ENCODE data around the gene CFAP58. TPM values are rescaled to one million over a fixed set of nuclear protein-coding genes. Genes with fewer than 3 reads are reported as not detected.

Gene CFAP58
- total RNA-seq, 1 donor from 2014 or later: 0.53 TPM

DNA sequence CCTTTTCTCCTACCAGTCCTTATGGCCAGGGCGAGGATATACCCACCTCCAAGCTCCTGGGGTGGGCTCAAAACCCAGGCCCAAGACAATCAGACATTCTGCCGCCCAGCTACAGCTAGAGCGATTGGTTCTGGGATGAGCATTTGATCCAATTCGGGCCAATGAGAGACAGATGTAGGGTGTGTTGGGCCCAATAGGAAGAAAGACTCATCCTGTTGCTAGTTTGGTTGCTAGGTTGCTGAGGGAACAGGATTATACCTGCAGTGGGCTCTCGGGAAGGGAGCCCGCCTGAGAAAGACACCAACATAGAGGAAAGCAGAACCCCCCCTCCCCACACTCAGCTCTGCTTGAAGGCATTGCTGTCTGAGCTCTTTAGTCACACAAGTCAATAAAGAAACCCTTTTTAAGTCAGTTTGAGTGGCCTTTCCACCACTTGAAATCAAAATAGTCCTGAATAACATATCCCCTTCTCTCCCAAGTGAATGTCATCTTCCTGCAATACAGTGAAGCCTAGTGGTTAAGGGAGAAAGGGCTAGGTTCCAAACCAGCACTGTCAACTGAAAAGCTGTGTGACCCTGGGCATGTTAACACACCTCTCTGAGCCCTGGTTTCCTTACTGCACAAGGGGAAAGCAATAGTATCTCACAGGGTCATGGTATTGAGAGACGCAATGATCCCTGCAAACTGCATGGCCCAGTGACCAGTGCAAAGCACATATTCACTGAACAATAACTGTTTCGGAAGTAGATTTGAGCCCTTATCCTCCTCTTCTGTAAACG lies 37.1 kb upstream of the CFAP58 start:
- FAIRE-seq: no peak
- DNase-seq (ENCODE audit: low read depth): no peak
- Histone ChIP-seq H3K4me3 (ENCODE audit: low read depth, low read length) (no peak overlapping the region), H3K27me3 (ENCODE audit: control insufficient read depth, insufficient read depth, low read length) (no peaks in the 10 kb centered on the region), H3K36me3 (ENCODE audit: control insufficient read depth, insufficient read depth, low read length) (peaks cover 25% of the 10 kb centered on the region)
- TF ChIP-seq, protein P1, sequence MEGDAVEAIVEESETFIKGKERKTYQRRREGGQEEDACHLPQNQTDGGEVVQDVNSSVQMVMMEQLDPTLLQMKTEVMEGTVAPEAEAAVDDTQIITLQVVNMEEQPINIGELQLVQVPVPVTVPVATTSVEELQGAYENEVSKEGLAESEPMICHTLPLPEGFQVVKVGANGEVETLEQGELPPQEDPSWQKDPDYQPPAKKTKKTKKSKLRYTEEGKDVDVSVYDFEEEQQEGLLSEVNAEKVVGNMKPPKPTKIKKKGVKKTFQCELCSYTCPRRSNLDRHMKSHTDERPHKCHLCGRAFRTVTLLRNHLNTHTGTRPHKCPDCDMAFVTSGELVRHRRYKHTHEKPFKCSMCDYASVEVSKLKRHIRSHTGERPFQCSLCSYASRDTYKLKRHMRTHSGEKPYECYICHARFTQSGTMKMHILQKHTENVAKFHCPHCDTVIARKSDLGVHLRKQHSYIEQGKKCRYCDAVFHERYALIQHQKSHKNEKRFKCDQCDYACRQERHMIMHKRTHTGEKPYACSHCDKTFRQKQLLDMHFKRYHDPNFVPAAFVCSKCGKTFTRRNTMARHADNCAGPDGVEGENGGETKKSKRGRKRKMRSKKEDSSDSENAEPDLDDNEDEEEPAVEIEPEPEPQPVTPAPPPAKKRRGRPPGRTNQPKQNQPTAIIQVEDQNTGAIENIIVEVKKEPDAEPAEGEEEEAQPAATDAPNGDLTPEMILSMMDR (IDR thresholded peaks at IDR 0.05; ENCODE audit: insufficient read depth, low read length, severe bottlenecking): no peak

- Histone ChIP-seq H3K27me3 (ENCODE audit: control insufficient read depth, insufficient read depth, low read length) (no peaks in the 10 kb centered on the region), H3K4me3 (ENCODE audit: low read depth, low read length) (no peak overlapping the region), H3K36me3 (ENCODE audit: control insufficient read depth, insufficient read depth, low read length) (peaks cover 26% of the 10 kb centered on the region)
- FAIRE-seq (no peak), DNase-seq (ENCODE audit: low read depth) (no peak)
- TF ChIP-seq, protein P1 (IDR thresholded peaks at IDR 0.05; ENCODE audit: insufficient read depth, low read length, severe bottlenecking): no peak
Observed at GRCh38 chr10:104317269-104317710, 36.3 kb upstream of the CFAP58 start.

DNA sequence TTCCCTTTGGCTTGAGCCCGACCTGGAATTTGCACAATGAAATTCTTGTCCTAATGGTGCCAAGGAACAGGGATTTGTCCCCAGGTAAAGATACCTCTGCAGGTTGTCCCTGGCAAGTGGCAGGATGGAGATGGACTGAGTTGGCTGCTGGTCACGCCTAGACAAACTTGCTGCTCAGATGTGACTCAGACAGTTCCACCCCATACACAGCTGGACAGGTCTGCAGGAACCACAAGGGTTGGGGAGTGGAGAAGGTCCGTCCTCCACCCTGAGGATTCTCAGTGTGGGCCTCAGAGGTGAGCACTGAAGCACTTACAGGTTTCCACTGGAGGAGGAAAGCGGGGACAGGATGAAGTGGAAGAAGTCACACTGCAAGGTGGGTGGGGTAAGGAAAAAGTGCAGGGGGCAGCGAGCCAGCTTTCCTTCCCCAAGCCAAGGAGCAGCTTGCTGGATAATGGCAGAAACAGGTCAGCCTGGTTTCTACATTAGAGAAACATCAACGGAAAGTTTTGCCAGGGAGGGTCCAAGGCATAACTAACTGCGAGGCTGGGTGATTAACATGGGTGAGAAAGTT lies 35.8 kb upstream of the CFAP58 start:
- no peaks in the 10 kb centered on the region for H3K27me3 ChIP-seq (ENCODE audit: control insufficient read depth, insufficient read depth, low read length)
- H3K4me3 ChIP-seq (ENCODE audit: low read depth, low read length): no peak overlapping the region
- TF ChIP-seq, protein P1 (IDR thresholded peaks at IDR 0.05; ENCODE audit: insufficient read depth, low read length, severe bottlenecking): no peak
- peak; percentile 75 for FAIRE-seq
- H3K36me3 ChIP-seq (ENCODE audit: control insufficient read depth, insufficient read depth, low read length): peaks cover 25% of the 10 kb centered on the region
- DNase-seq (ENCODE audit: low read depth): peak; percentile 60

GRCh38 chr10:104318326-104318725 lies 35.3 kb upstream of the CFAP58 start:
- H3K4me3 ChIP-seq (ENCODE audit: low read depth, low read length): no peak overlapping the region
- DNase-seq (ENCODE audit: low read depth): no peak
- no peaks in the 10 kb centered on the region for H3K27me3 ChIP-seq (ENCODE audit: control insufficient read depth, insufficient read depth, low read length)
- TF ChIP-seq, protein P1 (IDR thresholded peaks at IDR 0.05; ENCODE audit: insufficient read depth, low read length, severe bottlenecking): no peak
- H3K36me3 ChIP-seq (ENCODE audit: control insufficient read depth, insufficient read depth, low read length): peaks cover 19% of the 10 kb centered on the region
- no peak for FAIRE-seq

DNA sequence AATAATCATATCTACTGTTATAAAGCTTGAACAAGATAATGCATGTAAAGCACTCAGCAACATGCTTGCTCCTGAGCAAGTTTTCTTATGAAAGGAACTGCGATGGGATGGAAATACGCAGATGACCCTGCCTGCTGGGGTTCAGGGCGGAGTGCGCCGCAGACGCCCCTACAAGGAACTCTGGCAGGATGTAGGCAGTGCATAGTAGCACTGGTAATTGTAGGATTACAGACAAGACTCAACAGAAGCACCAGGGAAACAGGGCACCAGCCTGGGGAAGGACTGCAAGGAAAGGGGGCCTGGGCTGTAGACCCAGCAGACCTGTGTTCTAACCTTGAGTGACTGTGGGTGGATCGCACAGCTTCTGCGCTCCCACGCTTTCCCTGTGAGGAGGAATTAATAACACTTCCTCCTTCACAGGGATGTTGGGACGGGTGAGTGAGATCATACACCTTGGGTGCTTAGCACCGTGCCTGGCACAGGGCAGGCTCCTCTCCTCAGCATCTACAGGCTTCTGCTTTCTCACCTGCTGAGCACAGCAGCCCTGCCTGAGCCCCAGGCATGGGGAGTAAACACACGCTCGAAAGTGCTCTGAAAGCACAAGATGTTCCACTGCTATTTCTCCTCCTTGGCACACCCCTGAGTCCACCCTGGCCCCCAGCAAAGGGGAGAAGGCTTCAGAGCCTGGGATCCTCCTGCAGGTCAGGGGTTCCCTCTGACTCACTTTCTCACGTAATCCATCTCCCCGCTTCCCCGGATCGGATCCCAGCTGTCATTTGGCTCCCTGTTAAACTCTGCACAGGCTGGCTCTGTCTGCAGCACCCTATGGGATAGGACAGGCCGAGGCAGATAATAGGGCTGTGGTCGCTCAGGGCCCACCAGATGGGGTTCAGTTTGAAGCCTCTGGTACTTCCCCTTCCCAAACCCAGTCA lies 34.6 kb upstream of the CFAP58 start:
- FAIRE-seq (peak; percentile 95), DNase-seq (ENCODE audit: low read depth) (peak; percentile 33)
- Histone ChIP-seq H3K4me3 (ENCODE audit: low read depth, low read length) (no peak overlapping the region), H3K36me3 (ENCODE audit: control insufficient read depth, insufficient read depth, low read length) (peaks cover 14% of the 10 kb centered on the region), H3K27me3 (ENCODE audit: control insufficient read depth, insufficient read depth, low read length) (no peaks in the 10 kb centered on the region)
- TF ChIP-seq, protein P1 (IDR thresholded peaks at IDR 0.05; ENCODE audit: insufficient read depth, low read length, severe bottlenecking): no peak

All from bronchial epithelial cell (primary cell).